GM23248 (cell line): ENCODE measurements around the gene HEPHL1. TPM values are rescaled to one million over a fixed set of nuclear protein-coding genes. Genes with fewer than 3 reads are reported as not detected.

ENCODE experiments used
- DNase-seq: peaks from one replicate; pipeline ENCODE4 v3.0.0-alpha.2; 2015
- H2AFZ ChIP-seq: fragments of 200-600 bp; sonication (generic); 2 replicates; pipeline ENCODE4 v1.6.1; 2016; ENCODE audit warnings: antibody characterized with exemption
- H3F3A ChIP-seq: fragments of 200-600 bp; sonication (generic); 2 replicates; pipeline ENCODE4 v1.6.1; 2016; ENCODE audit warnings: mild to moderate bottlenecking, antibody characterized with exemption, mixed run types; ENCODE audit not compliant: insufficient read depth
- H3K27ac ChIP-seq: fragments of 200-600 bp; sonication (generic); 2 replicates; pipeline ENCODE4 v1.5.1; 2016; ENCODE audit warnings: mild to moderate bottlenecking
- H3K27me3 ChIP-seq: fragments of 200-600 bp; sonication (generic); replicated peaks from 2 replicates; pipeline ENCODE4 v1.6.1; 2016; ENCODE audit warnings: mild to moderate bottlenecking; ENCODE audit not compliant: insufficient read depth
- H3K36me3 ChIP-seq: fragments of 200-600 bp; sonication (generic); 2 replicates; pipeline ENCODE4 v1.6.1; 2016; ENCODE audit warnings: low read depth, mild to moderate bottlenecking
- H3K4me1 ChIP-seq: fragments of 200-600 bp; sonication (generic); 2 replicates; pipeline ENCODE4 v1.6.1; 2016; ENCODE audit warnings: mild to moderate bottlenecking; ENCODE audit not compliant: insufficient read depth
- H3K4me2 ChIP-seq: fragments of 200-600 bp; sonication (generic); one replicate; pipeline ENCODE4 v1.6.1; 2016; ENCODE audit warnings: mild to moderate bottlenecking; ENCODE audit not compliant: unreplicated experiment
- H3K4me3 ChIP-seq: fragments of 200-600 bp; sonication (generic); 2 replicates; pipeline ENCODE4 v1.5.1; 2016; ENCODE audit warnings: mild to moderate bottlenecking
- H3K79me2 ChIP-seq: fragments of 200-600 bp; sonication (generic); 2 replicates; pipeline ENCODE4 v1.6.1; 2016; ENCODE audit warnings: mild to moderate bottlenecking; ENCODE audit not compliant: insufficient read depth
- H3K9ac ChIP-seq: fragments of 200-600 bp; sonication (generic); 2 replicates; pipeline ENCODE4 v1.6.1; 2016; ENCODE audit warnings: mild to moderate bottlenecking
- H3K9me2 ChIP-seq: fragments of 200-600 bp; sonication (generic); 2 replicates; pipeline ENCODE4 v1.6.1; 2016; ENCODE audit warnings: mixed run types, mild to moderate bottlenecking, moderate library complexity; ENCODE audit not compliant: insufficient read depth
- H3K9me3 ChIP-seq: fragments of 200-600 bp; sonication (generic); one replicate; pipeline ENCODE4 v1.6.1; 2017; ENCODE audit warnings: low read depth
- H4K20me1 ChIP-seq: fragments of 200-600 bp; sonication (generic); 2 replicates; pipeline ENCODE4 v1.6.0; 2016; ENCODE audit not compliant: insufficient read depth
- EZH2 ChIP-seq: fragments of 200-600 bp; sonication (generic); IDR thresholded peaks from 2 replicates; pipeline ENCODE4 v1.6.1; 2018; ENCODE audit warnings: antibody characterized with exemption, mild to moderate bottlenecking; ENCODE audit not compliant: insufficient read depth, poor library complexity, severe bottlenecking
- EZH2phosphoT487 ChIP-seq: fragments of 200-600 bp; sonication (generic); IDR thresholded peaks from 2 replicates; pipeline ENCODE4 v1.6.1; 2018; ENCODE audit warnings: antibody characterized with exemption, moderate library complexity, mild to moderate bottlenecking, low read depth; ENCODE audit not compliant: insufficient read depth
- WGBS, 2 experiments: methylation state at CpG; one replicate each; pipeline ENCODE4 v1.1.6; 2015 to 2017; ENCODE audit warnings: low lambda C conversion rate in 2 of 2, low coverage in 1 of 2; ENCODE audit errors: missing lambda C conversion rate in 2 of 2; 5-methylcytosine and 5-hydroxymethylcytosine counted together
- in situ Hi-C: fragments of 300-500 bp; cut with MboI; formaldehyde crosslinking; loops from 2 replicates; pipeline ENCODE4 v1.15.0; 2020
- polyA plus RNA-seq: library from polyadenylated mRNA; unstranded; fragments of >200 nt; fragmentation: Nextera tagmentation; extraction: Ambion mirVana; gene quantifications from 2 replicates; pipeline ENCODE4 v1.2.1, GENCODE V29; 2016
- total RNA-seq: library from RNA; depleted of rRNA; stranded (reverse); fragments of >200 nt; shearing (Covaris generic); gene quantifications from 2 replicates; pipeline ENCODE4 v1.2.3, GENCODE V29; 2014

HEPHL1 gene
- total and polyA plus RNA-seq, 2 experiments from 2014 or later, result not detected

- Histone ChIP-seq H2AFZ (no peak overlapping the region), H3K79me2 (no peaks in the 10 kb centered on the region), H3K4me2 (no peak overlapping the region), H3K36me3 (no peaks in the 10 kb centered on the region), H3K4me3 (no peak overlapping the region), H3K27me3 (0 out of 2 replicates have a peak, but pooled peaks cover 5% of the 10 kb centered on the region), H4K20me1 (no peaks in the 10 kb centered on the region), H3K9me2 (no peaks in the 10 kb centered on the region), H3K9me3 (no peaks in the 10 kb centered on the region), H3K9ac (no peak overlapping the region), H3K4me1 (no peaks in the 10 kb centered on the region), H3K27ac (no peak overlapping the region), H3F3A (no peaks in the 10 kb centered on the region)
- TF ChIP-seq EZH2, result no peak
- TF ChIP-seq EZH2phosphoT487, result no peak
- in situ Hi-C loops, result no loop called here
- no peak for DNase-seq
- WGBS, 2 experiments, result 43 to 60% methylated on average over 2 of the region's 2 CpGs
Observed at GRCh38 chr11:94048032-94048709, 27.0 kb downstream of the HEPHL1 start.

GRCh38 chr11:94049351-94049750 is 28.2 kb downstream of the HEPHL1 start:
- no peak overlapping the region for H3K4me2 ChIP-seq
- H2AFZ ChIP-seq, result no peak overlapping the region
- H3K27me3 ChIP-seq, result 0 out of 2 replicates have a peak, but pooled peaks cover 5% of the 10 kb centered on the region
- H3K36me3 ChIP-seq, result no peaks in the 10 kb centered on the region
- H3K9ac ChIP-seq, result no peak overlapping the region
- 11% methylated on average over 1 of the region's 1 CpG for WGBS, 2 experiments
- H3K4me1 ChIP-seq, result no peaks in the 10 kb centered on the region
- H3K4me3 ChIP-seq, result no peak overlapping the region
- H3F3A ChIP-seq, result no peaks in the 10 kb centered on the region
- no peak for DNase-seq
- no peaks in the 10 kb centered on the region for H3K9me3 ChIP-seq
- in situ Hi-C loops, result no loop called here
- TF ChIP-seq EZH2 (no peak), EZH2phosphoT487 (no peak)
- no peaks in the 10 kb centered on the region for H3K9me2 ChIP-seq
- no peaks in the 10 kb centered on the region for H3K79me2 ChIP-seq
- no peak overlapping the region for H3K27ac ChIP-seq
- H4K20me1 ChIP-seq, result no peaks in the 10 kb centered on the region

GRCh38 chr11:94058630-94059029 is 37.5 kb downstream of the HEPHL1 start:
- no peaks in the 10 kb centered on the region for H3K9me3 ChIP-seq
- H2AFZ ChIP-seq, result no peak overlapping the region
- no peaks in the 10 kb centered on the region for H3K9me2 ChIP-seq
- H3K9ac ChIP-seq, result no peak overlapping the region
- 64 to 80% methylated on average over 1 of the region's 1 CpG for WGBS, 2 experiments
- H3K4me3 ChIP-seq, result no peak overlapping the region
- TF ChIP-seq EZH2, result no peak
- TF ChIP-seq EZH2phosphoT487, result no peak
- no peaks in the 10 kb centered on the region for H3K27me3 ChIP-seq
- no peaks in the 10 kb centered on the region for H3K4me1 ChIP-seq
- no peaks in the 10 kb centered on the region for H3F3A ChIP-seq
- in situ Hi-C loops, result no loop called here
- H3K4me2 ChIP-seq, result no peak overlapping the region
- no peak for DNase-seq
- H3K36me3 ChIP-seq, result no peaks in the 10 kb centered on the region
- H3K79me2 ChIP-seq, result no peaks in the 10 kb centered on the region
- H3K27ac ChIP-seq, result no peak overlapping the region
- H4K20me1 ChIP-seq, result no peaks in the 10 kb centered on the region

GRCh38 chr11:94059065-94059464 is 37.9 kb downstream of the HEPHL1 start:
- no peaks in the 10 kb centered on the region for H3K9me3 ChIP-seq
- DNase-seq, result no peak
- no peaks in the 10 kb centered on the region for H4K20me1 ChIP-seq
- no peaks in the 10 kb centered on the region for H3K36me3 ChIP-seq
- no peaks in the 10 kb centered on the region for H3K79me2 ChIP-seq
- no peaks in the 10 kb centered on the region for H3F3A ChIP-seq
- H2AFZ ChIP-seq, result no peak overlapping the region
- H3K4me3 ChIP-seq, result no peak overlapping the region
- no peak overlapping the region for H3K27ac ChIP-seq
- H3K9me2 ChIP-seq, result no peaks in the 10 kb centered on the region
- no peak overlapping the region for H3K4me2 ChIP-seq
- in situ Hi-C loops, result no loop called here
- TF ChIP-seq EZH2phosphoT487 (no peak), EZH2 (no peak)
- no peak overlapping the region for H3K9ac ChIP-seq
- H3K4me1 ChIP-seq, result no peaks in the 10 kb centered on the region
- no peaks in the 10 kb centered on the region for H3K27me3 ChIP-seq

- Histone ChIP-seq H3K9me2 (no peaks in the 10 kb centered on the region), H2AFZ (no peak overlapping the region), H3K4me3 (no peak overlapping the region), H4K20me1 (no peaks in the 10 kb centered on the region), H3F3A (no peaks in the 10 kb centered on the region), H3K4me1 (no peaks in the 10 kb centered on the region), H3K9ac (no peak overlapping the region), H3K79me2 (no peaks in the 10 kb centered on the region), H3K36me3 (no peaks in the 10 kb centered on the region), H3K27ac (no peak overlapping the region), H3K9me3 (no peaks in the 10 kb centered on the region), H3K4me2 (no peak overlapping the region), H3K27me3 (no peaks in the 10 kb centered on the region)
- TF ChIP-seq EZH2, result no peak
- no peak for TF ChIP-seq EZH2phosphoT487
- peak; percentile 2 for DNase-seq
- in situ Hi-C loops, result no loop called here
Observed at GRCh38 chr11:94060401-94060800, 39.2 kb downstream of the HEPHL1 start.
